SK-MEL-5 (cell line): Measurements from ENCODE around the gene NDUFA11. TPM values are rescaled to one million over a fixed set of nuclear protein-coding genes. Genes with fewer than 3 reads are reported as not detected.
"Not testable (repeated sequence)": the region's sequence is repeated elsewhere in the genome, so short reads cannot be mapped to it uniquely, and the experiment has no call there.

Experiments
- DNase-seq: peaks from one replicate; pipeline ENCODE4 v3.0.0-alpha.2; 2016; ENCODE audit warnings: low read depth, low spot score
- in situ Hi-C: cut with HindIII; loops from 2 replicates; pipeline ENCODE4 v1.10.0; 2016; ENCODE audit warnings: low sequenced_read_pairs, high pct_unique_total_duplicates, low pct_unique_long_range_greater_than_20kb
- total RNA-seq: library from RNA; depleted of rRNA; stranded (reverse); fragments of >200 nt; shearing (Covaris generic); gene quantifications from 2 replicates; pipeline ENCODE4 v1.2.3, GENCODE V29; 2014; rRNA removed

NDUFA11 gene
- total RNA-seq, 1 experiment from 2014 or later, result 171 TPM

DNA sequence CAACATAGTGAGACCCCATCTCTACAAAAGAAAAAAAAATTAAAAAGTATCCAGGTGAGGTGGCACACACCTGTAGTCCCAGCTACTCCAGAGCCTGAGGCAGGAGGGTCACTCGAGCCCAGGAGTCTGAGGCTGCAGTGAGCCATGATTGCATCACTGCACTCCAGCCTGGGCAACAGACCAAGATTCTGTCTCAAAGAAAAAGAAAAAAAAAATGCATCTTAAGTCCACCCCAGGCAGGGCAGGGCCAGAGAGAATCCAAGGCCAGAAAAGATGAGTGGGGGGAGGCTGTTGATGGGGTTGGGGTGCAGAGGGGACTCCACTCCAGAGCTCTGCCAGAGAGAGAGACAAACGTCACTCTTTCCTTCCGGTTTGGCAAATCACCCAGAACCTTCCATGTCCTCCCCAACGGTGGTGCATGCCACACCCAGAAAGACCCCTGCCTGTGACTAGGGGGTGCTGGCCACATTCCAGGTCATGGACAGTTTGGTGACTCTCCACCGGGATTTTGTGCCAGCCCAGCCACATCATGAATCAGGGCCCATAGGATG is 52.8 kb downstream of the NDUFA11 start:
- DNase-seq, result peak; percentile 4
- in situ Hi-C loops, result no loop called here

- no peak for DNase-seq
Observed at GRCh38 chr19:5850189-5850588, 53.4 kb downstream of the NDUFA11 start.

GRCh38 chr19:5848621-5849020 is 55.0 kb downstream of the NDUFA11 start:
- DNase-seq, in situ Hi-C loops: not testable (repeated sequence)

More at GRCh38 chr19:5850189-5850588, 53.4 kb downstream of the NDUFA11 start:
- in situ Hi-C loops, result no loop called here

GRCh38 chr19:5847846-5848245 is 55.7 kb downstream of the NDUFA11 start:
- in situ Hi-C loops, DNase-seq: not testable (repeated sequence)

Other genes starting within 250 kb of the NDUFA11 start
- 86.1 and 115 TPM in 2 replicates for gene MICOS13, start 223.3 kb downstream of the NDUFA11 start, total RNA-seq
- gene HSD11B1L, start 222.8 kb downstream of the NDUFA11 start, total RNA-seq, result 4.4 and 5.5 TPM in 2 replicates
- 613 and 661 TPM in 2 replicates for gene RPL36, start 213.5 kb downstream of the NDUFA11 start, total RNA-seq
- gene LONP1, start 183.6 kb downstream of the NDUFA11 start, total RNA-seq, result 83.2 and 91.1 TPM in 2 replicates
- not detected in 2 replicates for gene CATSPERD, start 183.2 kb downstream of the NDUFA11 start, total RNA-seq
- 2.0 and 3.1 TPM in 2 replicates for gene PRR22, start 119.0 kb downstream of the NDUFA11 start, total RNA-seq
- gene DUS3L, start 112.6 kb downstream of the NDUFA11 start, total RNA-seq, result 51.6 and 52.9 TPM in 2 replicates
- gene NRTN, start 98.7 kb downstream of the NDUFA11 start, total RNA-seq, result 2.7 and 4.8 TPM in 2 replicates
- gene FUT6, start 64.1 kb downstream of the NDUFA11 start, total RNA-seq, result not detected in 2 replicates
- gene FUT3, start 52.3 kb downstream of the NDUFA11 start, total RNA-seq, result 3.0 and 3.3 TPM in 2 replicates
- gene FUT5, start 33.2 kb downstream of the NDUFA11 start, total RNA-seq, result not detected in 2 replicates
- 6.0 and 6.6 TPM in 2 replicates for gene VMAC, start 1.1 kb upstream of the NDUFA11 start, total RNA-seq
- gene CAPS, start 10.5 kb upstream of the NDUFA11 start, total RNA-seq, result 3.4 and 3.7 TPM in 2 replicates
- gene RANBP3, start 74.3 kb upstream of the NDUFA11 start, total RNA-seq, result 26.7 and 35.7 TPM in 2 replicates
- gene RFX2, start 206.7 kb upstream of the NDUFA11 start, total RNA-seq, result 2.5 and 2.6 TPM in 2 replicates
- not detected in 2 replicates for gene ACSBG2, start 231.9 kb upstream of the NDUFA11 start, total RNA-seq